DOHH2 (cell line): ENCODE measurements around the gene ANXA9.

Experiments used
- CTCF ChIP-seq: fragments of 200-600 bp; sonication (generic); IDR thresholded peaks from one replicate; pipeline ENCODE4 v1.5.1; 2014; ENCODE audit warnings: antibody characterized with exemption, mild to moderate bottlenecking, low read depth, low read length; ENCODE audit not compliant: poor library complexity, severe bottlenecking
- EZH2phosphoT487 ChIP-seq: fragments of 200-600 bp; sonication (generic); IDR thresholded peaks from 2 replicates; pipeline ENCODE4 v1.6.1; 2017; ENCODE audit warnings: borderline replicate concordance, mild to moderate bottlenecking, antibody characterized with exemption, low read length, moderate library complexity, mixed read lengths

- no peak for TF ChIP-seq CTCF
- no peak for TF ChIP-seq EZH2phosphoT487
Measured at GRCh38 chr1:150999926-151000325, 17.8 kb downstream of the ANXA9 start.
